ENCODE data around the gene DNAI4.
A peak's percentile ranks its signal among the peaks of the same experiment; 100 is the strongest.

- TF ChIP-seq CTCF (IDR thresholded peaks at IDR 0.05) (no peak), FOXP1 (CRISPR knock-in tag; IDR thresholded peaks at IDR 0.05; ENCODE audit: borderline replicate concordance) (peak; percentile 34; the same call in 1 of the 2 replicates), USF2 (CRISPR knock-in tag; IDR thresholded peaks at IDR 0.05) (0 out of 2 replicates have a peak, but pooled peaks have one; percentile 4), CDX4 (CRISPR knock-in tag; IDR thresholded peaks at IDR 0.05; ENCODE audit: borderline replicate concordance) (no peak), MXD4 (CRISPR knock-in tag; IDR thresholded peaks at IDR 0.05; ENCODE audit: borderline replicate concordance) (no peak), FOXP4 (CRISPR knock-in tag; IDR thresholded peaks at IDR 0.05) (no peak), ZNF512 (CRISPR knock-in tag; IDR thresholded peaks at IDR 0.05; ENCODE audit: borderline replicate concordance) (no peak; the same call in 1 of the 2 replicates), NFYB (CRISPR knock-in tag; conservative IDR thresholded peaks at IDR 0.05; ENCODE audit: low read depth) (no peak), ETV6 (CRISPR knock-in tag; IDR thresholded peaks at IDR 0.05) (no peak), AR (CRISPR knock-in tag; IDR thresholded peaks at IDR 0.05) (no peak), MAX (CRISPR knock-in tag; IDR thresholded peaks at IDR 0.05) (no peak)
Measured at GRCh38 chr1:66929999-66930822, 5.6 kb upstream of the DNAI4 start.
